Caco-2 (cell line): Measurements from ENCODE around the gene GRK7. TPM values are rescaled to one million over a fixed set of nuclear protein-coding genes. Genes with fewer than 3 reads are reported as not detected.

Source experiments
- BruUV-seq: library from RNA; stranded (reverse); fragments of 400-500 nt; replicated peaks from 2 replicates; lab custom pipeline; 2021; lab: Mats Ljungman, UMichigan
- CTCF ChIA-PET: fragments of 300-600 bp; sonication (Branson Sonifier 250); formaldehyde crosslinking; loops from one replicate; lab custom pipeline; 2022; ENCODE audit warnings: antibody characterized with exemption; lab: Charles Lee
- POLR2A ChIA-PET: fragments of 300-600 bp; sonication (Branson Sonifier 250); formaldehyde crosslinking; loops from one replicate; lab custom pipeline; 2022; ENCODE audit warnings: antibody characterized with exemption; lab: Charles Lee
- DNase-seq, 2 experiments: peaks; one replicate each; pipeline versions ENCODE4 v3.0.0 to v3.0.0-alpha.2; 2020 to 2022
- H3K27me3 ChIP-seq: replicated peaks from 2 replicates; pipeline ENCODE4 v1.6.0; 2011; ENCODE audit warnings: low read length; ENCODE audit not compliant: control insufficient read depth, insufficient read depth
- H3K36me3 ChIP-seq: 2 replicates; pipeline ENCODE4 v1.5.1; 2011; ENCODE audit warnings: low read length; ENCODE audit not compliant: control insufficient read depth, insufficient read depth
- H3K4me1 ChIP-seq: fragments of 250-450 bp; sonication (Bioruptor Pico); 2 replicates; pipeline ENCODE4 v1.5.1; 2020; ENCODE audit warnings: mild to moderate bottlenecking
- H3K4me3 ChIP-seq: 2 replicates; pipeline ENCODE4 v1.5.1; 2011; ENCODE audit warnings: low read depth, mild to moderate bottlenecking, control low read depth, low read length
- H3K9me3 ChIP-seq: fragments of 250-450 bp; sonication (Bioruptor Pico); 2 replicates; pipeline ENCODE4 v1.5.1; 2020; ENCODE audit warnings: mild to moderate bottlenecking, moderate library complexity
- H3K27ac Mint-ChIP-seq: one replicate; pipeline ENCODE4 v1.8.0; 2022; ENCODE audit warnings: mixed read lengths; ENCODE audit not compliant: unreplicated experiment
- H3K27me3 Mint-ChIP-seq: one replicate; pipeline ENCODE4 v1.8.0; 2022; ENCODE audit warnings: mixed read lengths; ENCODE audit not compliant: insufficient read depth, unreplicated experiment
- H3K36me3 Mint-ChIP-seq: one replicate; pipeline ENCODE4 v1.8.0; 2022; ENCODE audit warnings: mild to moderate bottlenecking, mixed read lengths; ENCODE audit not compliant: insufficient read depth, unreplicated experiment
- H3K4me1 Mint-ChIP-seq: one replicate; pipeline ENCODE4 v1.8.0; 2022; ENCODE audit warnings: low read depth, mixed read lengths; ENCODE audit not compliant: unreplicated experiment
- H3K4me3 Mint-ChIP-seq: one replicate; pipeline ENCODE4 v1.8.0; 2022; ENCODE audit warnings: mild to moderate bottlenecking, moderate library complexity, mixed read lengths; ENCODE audit not compliant: unreplicated experiment
- H3K9me3 Mint-ChIP-seq: one replicate; pipeline ENCODE4 v1.8.0; 2022; ENCODE audit warnings: mixed read lengths; ENCODE audit not compliant: unreplicated experiment
- CTCF ChIP-seq, 2 experiments: fragments of 200-600 bp in 1 of 2; IDR thresholded peaks; 1 replicate in 1 of 2; 2 replicates in 1 of 2; pipeline versions ENCODE4 v1.5.1 to v1.8.0; 2011 to 2022; ENCODE audit warnings: antibody characterized with exemption in 1 of 2, control low read depth in 1 of 2, inconsistent platforms in 1 of 2, low read depth in 1 of 2, low read length in 1 of 2, mild to moderate bottlenecking in 1 of 2, moderate library complexity in 1 of 2; ENCODE audit not compliant: insufficient read depth in 1 of 2, severe bottlenecking in 1 of 2, unreplicated experiment in 1 of 2
- intact Hi-C: fragments of 100-400 bp; cut with micrococcal nuclease; formaldehyde crosslinking; loops from one replicate; pipeline ENCODE4 v1.10.0; 2022; ENCODE audit not compliant: unreplicated experiment
- total RNA-seq: library from RNA; stranded (reverse); gene quantifications from 2 replicates; pipeline ENCODE4 v1.2.3, GENCODE V29; 2022

Gene GRK7
- total RNA-seq, 1 experiment from 2014 or later: not detected

GRCh38 chr3:141777957-141778813 lies 15.0 kb downstream of the GRK7 start:
- Histone ChIP-seq H3K4me1 (no peaks in the 10 kb centered on the region), H3K9me3 (no peaks in the 10 kb centered on the region), H3K4me3 (no peak overlapping the region), H3K27me3 (no peaks in the 10 kb centered on the region), H3K36me3 (no peaks in the 10 kb centered on the region)
- Mint-ChIP-seq H3K36me3 (no peaks in the 10 kb centered on the region), H3K4me1 (no peaks in the 10 kb centered on the region), H3K9me3 (no peaks in the 10 kb centered on the region), H3K27ac (no peak overlapping the region), H3K4me3 (no peak overlapping the region), H3K27me3 (no peaks in the 10 kb centered on the region)
- POLR2A ChIA-PET: no interaction called here
- BruUV-seq: no TSS peak
- intact Hi-C loops: no loop called here
- no peak for DNase-seq
- CTCF ChIA-PET: no interaction called here
- no peak for TF ChIP-seq CTCF (IDR thresholded peaks at IDR 0.05; ENCODE audit: insufficient read depth in 1 of 2, low read depth in 1 of 2, low read length in 1 of 2, severe bottlenecking in 1 of 2, unreplicated experiment in 1 of 2)

- Mint-ChIP-seq H3K36me3 (no peaks in the 10 kb centered on the region), H3K9me3 (no peaks in the 10 kb centered on the region), H3K4me1 (no peaks in the 10 kb centered on the region), H3K4me3 (no peak overlapping the region), H3K27me3 (no peaks in the 10 kb centered on the region), H3K27ac (no peak overlapping the region)
- TF ChIP-seq CTCF (IDR thresholded peaks at IDR 0.05; ENCODE audit: insufficient read depth in 1 of 2, low read depth in 1 of 2, low read length in 1 of 2, severe bottlenecking in 1 of 2, unreplicated experiment in 1 of 2): no peak
- H3K4me3 ChIP-seq: no peak overlapping the region
- no peaks in the 10 kb centered on the region for H3K4me1 ChIP-seq
- ChIA-PET CTCF (no interaction called here), POLR2A (no interaction called here)
- no TSS peak for BruUV-seq
- no peak for DNase-seq
- no peaks in the 10 kb centered on the region for H3K27me3 ChIP-seq
- intact Hi-C loops: no loop called here
- no peaks in the 10 kb centered on the region for H3K36me3 ChIP-seq
- H3K9me3 ChIP-seq: no peaks in the 10 kb centered on the region
These were observed 16.5 kb downstream of the GRK7 start for GRCh38 chr3:141779667-141780066.

GRCh38 chr3:141782386-141782932 lies 19.3 kb downstream of the GRK7 start:
- Histone ChIP-seq H3K27me3 (no peaks in the 10 kb centered on the region), H3K4me3 (no peak overlapping the region), H3K9me3 (no peaks in the 10 kb centered on the region), H3K4me1 (no peaks in the 10 kb centered on the region), H3K36me3 (no peaks in the 10 kb centered on the region)
- ChIA-PET CTCF (interaction anchor here (0.6 to 0.9 kb wide), 2 partner anchors 130 to 156 kb away, joined by 3 to 4 read pairs; no protein-coding TSS in a partner anchor), POLR2A (no interaction called here)
- Mint-ChIP-seq H3K27ac (no peak overlapping the region), H3K4me1 (no peaks in the 10 kb centered on the region), H3K9me3 (no peaks in the 10 kb centered on the region), H3K4me3 (no peak overlapping the region), H3K36me3 (no peaks in the 10 kb centered on the region), H3K27me3 (no peaks in the 10 kb centered on the region)
- intact Hi-C loops: no loop called here
- BruUV-seq: no TSS peak
- TF ChIP-seq CTCF (IDR thresholded peaks at IDR 0.05; ENCODE audit: insufficient read depth in 1 of 2, low read depth in 1 of 2, low read length in 1 of 2, severe bottlenecking in 1 of 2, unreplicated experiment in 1 of 2): peak in 1 of 2 experiments; percentile 13
- no peak for DNase-seq
